ENCODE data around the gene CXXC4.

CXXC4 gene

DNA sequence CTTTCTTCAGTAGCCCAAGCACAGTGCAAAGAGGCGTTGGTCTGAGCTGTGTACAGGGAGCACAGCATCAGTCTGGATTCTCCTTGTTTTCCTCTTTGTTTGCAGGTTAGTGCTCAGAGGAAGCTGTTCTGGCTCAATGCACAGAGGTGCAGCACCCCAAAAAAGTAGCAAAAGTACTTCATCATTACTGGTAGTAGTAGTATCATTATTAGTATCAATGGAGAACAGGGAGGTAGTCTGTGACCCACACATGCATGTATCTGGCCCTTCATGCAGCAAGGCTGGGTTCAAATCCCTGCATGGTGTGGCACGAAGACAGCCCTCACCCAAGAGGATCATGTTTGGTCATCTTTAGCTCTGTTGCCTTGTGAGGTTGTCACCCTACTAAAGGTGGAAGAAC, 68.7 kb downstream of the CXXC4 start:
- H3K79me2 ChIP-seq (ENCODE audit: control insufficient read depth, low read length): no peaks in the 10 kb centered on the region
- H3K27ac ChIP-seq (ENCODE audit: low read depth, low read length): no peak overlapping the region
- H3K4me2 ChIP-seq (ENCODE audit: low read length): no peak overlapping the region
- H4K20me1 ChIP-seq (ENCODE audit: control insufficient read depth, insufficient read depth, low read depth, low read length): no peaks in the 10 kb centered on the region
- no peaks in the 10 kb centered on the region for H3K9me3 ChIP-seq (ENCODE audit: control insufficient read depth, insufficient read depth, low read length)
- no peaks in the 10 kb centered on the region for H3K9me2 ChIP-seq (replicated peaks; ENCODE audit: control insufficient read depth, low read length)
- H3K36me3 ChIP-seq (ENCODE audit: control insufficient read depth, low read length): no peaks in the 10 kb centered on the region
- H3K27me3 ChIP-seq (ENCODE audit: control insufficient read depth, low read length): no peaks in the 10 kb centered on the region
- H3F3A ChIP-seq (ENCODE audit: control insufficient read depth, insufficient read depth): no peaks in the 10 kb centered on the region
- no peak for TF ChIP-seq EZH2phosphoT487 (IDR thresholded peaks at IDR 0.05; ENCODE audit: borderline replicate concordance, low read length)
- TF ChIP-seq, protein P1, sequence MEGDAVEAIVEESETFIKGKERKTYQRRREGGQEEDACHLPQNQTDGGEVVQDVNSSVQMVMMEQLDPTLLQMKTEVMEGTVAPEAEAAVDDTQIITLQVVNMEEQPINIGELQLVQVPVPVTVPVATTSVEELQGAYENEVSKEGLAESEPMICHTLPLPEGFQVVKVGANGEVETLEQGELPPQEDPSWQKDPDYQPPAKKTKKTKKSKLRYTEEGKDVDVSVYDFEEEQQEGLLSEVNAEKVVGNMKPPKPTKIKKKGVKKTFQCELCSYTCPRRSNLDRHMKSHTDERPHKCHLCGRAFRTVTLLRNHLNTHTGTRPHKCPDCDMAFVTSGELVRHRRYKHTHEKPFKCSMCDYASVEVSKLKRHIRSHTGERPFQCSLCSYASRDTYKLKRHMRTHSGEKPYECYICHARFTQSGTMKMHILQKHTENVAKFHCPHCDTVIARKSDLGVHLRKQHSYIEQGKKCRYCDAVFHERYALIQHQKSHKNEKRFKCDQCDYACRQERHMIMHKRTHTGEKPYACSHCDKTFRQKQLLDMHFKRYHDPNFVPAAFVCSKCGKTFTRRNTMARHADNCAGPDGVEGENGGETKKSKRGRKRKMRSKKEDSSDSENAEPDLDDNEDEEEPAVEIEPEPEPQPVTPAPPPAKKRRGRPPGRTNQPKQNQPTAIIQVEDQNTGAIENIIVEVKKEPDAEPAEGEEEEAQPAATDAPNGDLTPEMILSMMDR (IDR thresholded peaks at IDR 0.05; ENCODE audit: low read depth, low read length, poor library complexity, severe bottlenecking): no peak
- no peaks in the 10 kb centered on the region for H3K4me1 ChIP-seq (ENCODE audit: control insufficient read depth, low read length)
- H3K4me3 ChIP-seq (ENCODE audit: low read length): no peak overlapping the region

DNA sequence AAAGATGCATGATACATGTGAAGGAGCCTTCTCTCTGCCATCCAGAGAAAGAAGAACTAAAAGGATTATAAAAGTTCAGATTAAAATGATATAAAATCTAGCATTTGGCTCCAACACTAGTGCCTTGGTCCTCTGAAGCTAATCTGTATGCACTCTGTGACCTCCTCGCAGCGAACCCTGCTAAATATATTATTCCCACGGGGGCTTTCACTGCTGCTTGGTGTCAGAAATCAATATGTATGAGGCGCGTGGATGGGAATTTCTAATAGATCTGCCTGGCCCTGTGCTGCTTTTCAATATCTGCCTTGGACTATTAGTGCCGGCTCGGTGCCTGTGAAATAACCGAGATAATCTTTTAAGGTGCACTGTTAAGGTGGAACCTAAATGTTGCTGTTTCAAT, 69.7 kb downstream of the CXXC4 start:
- no peaks in the 10 kb centered on the region for H3K36me3 ChIP-seq (ENCODE audit: control insufficient read depth, low read length)
- H3K9me3 ChIP-seq (ENCODE audit: control insufficient read depth, insufficient read depth, low read length): no peaks in the 10 kb centered on the region
- H3K4me2 ChIP-seq (ENCODE audit: low read length): no peak overlapping the region
- no peaks in the 10 kb centered on the region for H3F3A ChIP-seq (ENCODE audit: control insufficient read depth, insufficient read depth)
- no peaks in the 10 kb centered on the region for H3K79me2 ChIP-seq (ENCODE audit: control insufficient read depth, low read length)
- no peaks in the 10 kb centered on the region for H4K20me1 ChIP-seq (ENCODE audit: control insufficient read depth, insufficient read depth, low read depth, low read length)
- H3K27ac ChIP-seq (ENCODE audit: low read depth, low read length): no peak overlapping the region
- H3K4me1 ChIP-seq (ENCODE audit: control insufficient read depth, low read length): no peaks in the 10 kb centered on the region
- H3K27me3 ChIP-seq (ENCODE audit: control insufficient read depth, low read length): no peaks in the 10 kb centered on the region
- TF ChIP-seq, protein P1 (IDR thresholded peaks at IDR 0.05; ENCODE audit: low read depth, low read length, poor library complexity, severe bottlenecking): no peak
- no peak for TF ChIP-seq EZH2phosphoT487 (IDR thresholded peaks at IDR 0.05; ENCODE audit: borderline replicate concordance, low read length)
- H3K9me2 ChIP-seq (replicated peaks; ENCODE audit: control insufficient read depth, low read length): no peaks in the 10 kb centered on the region
- H3K4me3 ChIP-seq (ENCODE audit: low read length): no peak overlapping the region

DNA sequence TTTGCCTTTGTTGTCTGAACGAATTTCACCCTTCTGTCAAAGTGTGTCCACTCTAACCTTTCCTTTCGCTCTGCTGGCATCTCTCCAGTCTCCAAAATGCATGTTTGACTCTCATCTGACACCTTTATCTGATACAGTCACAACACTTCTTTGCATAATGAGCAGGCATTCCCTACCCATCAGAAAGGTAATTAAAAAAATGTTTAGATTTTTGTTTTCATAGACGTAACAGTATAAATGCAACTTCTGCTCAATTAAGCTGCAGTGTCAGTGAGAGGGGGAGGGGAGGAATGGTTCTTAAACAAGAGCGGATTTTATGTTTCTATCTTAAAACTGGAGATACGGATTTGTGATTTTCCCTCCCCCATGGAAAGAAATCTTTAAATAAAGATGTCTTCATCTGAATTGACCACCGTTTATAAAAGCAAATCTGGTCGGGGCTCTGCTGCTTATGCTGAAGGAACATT, 70.2 kb downstream of the CXXC4 start:
- H3F3A ChIP-seq (ENCODE audit: control insufficient read depth, insufficient read depth): no peaks in the 10 kb centered on the region
- no peak overlapping the region for H3K4me3 ChIP-seq (ENCODE audit: low read length)
- no peaks in the 10 kb centered on the region for H3K9me2 ChIP-seq (replicated peaks; ENCODE audit: control insufficient read depth, low read length)
- no peaks in the 10 kb centered on the region for H3K79me2 ChIP-seq (ENCODE audit: control insufficient read depth, low read length)
- H3K36me3 ChIP-seq (ENCODE audit: control insufficient read depth, low read length): no peaks in the 10 kb centered on the region
- H3K4me1 ChIP-seq (ENCODE audit: control insufficient read depth, low read length): no peaks in the 10 kb centered on the region
- H4K20me1 ChIP-seq (ENCODE audit: control insufficient read depth, insufficient read depth, low read depth, low read length): no peaks in the 10 kb centered on the region
- H3K27me3 ChIP-seq (ENCODE audit: control insufficient read depth, low read length): no peaks in the 10 kb centered on the region
- H3K4me2 ChIP-seq (ENCODE audit: low read length): no peak overlapping the region
- H3K9me3 ChIP-seq (ENCODE audit: control insufficient read depth, insufficient read depth, low read length): no peaks in the 10 kb centered on the region
- no peak for TF ChIP-seq EZH2phosphoT487 (IDR thresholded peaks at IDR 0.05; ENCODE audit: borderline replicate concordance, low read length)
- TF ChIP-seq, protein P1 (IDR thresholded peaks at IDR 0.05; ENCODE audit: low read depth, low read length, poor library complexity, severe bottlenecking): no peak
- H3K27ac ChIP-seq (ENCODE audit: low read depth, low read length): no peak overlapping the region

All from DOHH2 (cell line).